Fibroblast of lung (primary cell): Measurements from ENCODE around the gene TAS1R2.

ENCODE experiments used
- EZH2 ChIP-seq: IDR thresholded peaks from 2 replicates; pipeline ENCODE4 v1.5.1; 2012; ENCODE audit warnings: low read length, control low read depth, mild to moderate bottlenecking; ENCODE audit errors: missing control alignments
- TF ChIP-seq, protein P1 (sequence below), 2 donors: IDR thresholded peaks in 1 of 2; conservative IDR thresholded peaks in 1 of 2; 1 replicate in 1 of 2; 2 replicates in 1 of 2; pipeline ENCODE4 v1.5.1; 2011 to 2012; ENCODE audit warnings: low read length in 2 of 2, control low read depth in 1 of 2, inconsistent platforms in 1 of 2, low read depth in 1 of 2, mild to moderate bottlenecking in 1 of 2

GRCh38 chr1:18828224-18828623 lies 31.2 kb downstream of the TAS1R2 start:
- TF ChIP-seq, protein P1, sequence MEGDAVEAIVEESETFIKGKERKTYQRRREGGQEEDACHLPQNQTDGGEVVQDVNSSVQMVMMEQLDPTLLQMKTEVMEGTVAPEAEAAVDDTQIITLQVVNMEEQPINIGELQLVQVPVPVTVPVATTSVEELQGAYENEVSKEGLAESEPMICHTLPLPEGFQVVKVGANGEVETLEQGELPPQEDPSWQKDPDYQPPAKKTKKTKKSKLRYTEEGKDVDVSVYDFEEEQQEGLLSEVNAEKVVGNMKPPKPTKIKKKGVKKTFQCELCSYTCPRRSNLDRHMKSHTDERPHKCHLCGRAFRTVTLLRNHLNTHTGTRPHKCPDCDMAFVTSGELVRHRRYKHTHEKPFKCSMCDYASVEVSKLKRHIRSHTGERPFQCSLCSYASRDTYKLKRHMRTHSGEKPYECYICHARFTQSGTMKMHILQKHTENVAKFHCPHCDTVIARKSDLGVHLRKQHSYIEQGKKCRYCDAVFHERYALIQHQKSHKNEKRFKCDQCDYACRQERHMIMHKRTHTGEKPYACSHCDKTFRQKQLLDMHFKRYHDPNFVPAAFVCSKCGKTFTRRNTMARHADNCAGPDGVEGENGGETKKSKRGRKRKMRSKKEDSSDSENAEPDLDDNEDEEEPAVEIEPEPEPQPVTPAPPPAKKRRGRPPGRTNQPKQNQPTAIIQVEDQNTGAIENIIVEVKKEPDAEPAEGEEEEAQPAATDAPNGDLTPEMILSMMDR (conservative IDR thresholded peaks at IDR 0.05 in 1 of 2, IDR thresholded peaks at IDR 0.05 in 1 of 2; ENCODE audit: low read depth in 1 of 2, low read length in 2 of 2) = no peak
- no peak for TF ChIP-seq EZH2
